K562 (cell line): Measurements from ENCODE around the gene ABCA7. TPM values are rescaled to one million over a fixed set of nuclear protein-coding genes. Genes with fewer than 3 reads are reported as not detected.

Experiments
- ATAC-seq: fragments of 200-7000 bp; cut with Tn5 transposase; 3 replicates; pipeline ENCODE4 v1.9.1; 2020; ENCODE audit warnings: moderate library complexity
- BruUV-seq: library from RNA; stranded (reverse); fragments of 400-500 nt; replicated peaks from 2 replicates; lab custom pipeline; 2021; lab: Mats Ljungman, UMichigan
- CTCF ChIA-PET: fragments of 300-600 bp; formaldehyde crosslinking; extraction: SDS; loops from one replicate; lab custom pipeline; 2021; ENCODE audit warnings: low intra/inter-chr PET ratio; lab: Yijun Ruan, JAX
- POLR2A ChIA-PET: fragments of 300-600, 350-650 bp; sonication (Branson Sonifier 250); formaldehyde crosslinking; extraction: SDS; loops from one replicate; lab custom pipeline; 2021; ENCODE audit warnings: antibody characterized with exemption, inconsistent platforms; lab: Yijun Ruan, JAX
- DNase-seq, 4 experiments: peaks; one replicate each; pipeline versions ENCODE4 v3.0.0 to v3.0.0-alpha.2; 2011 to 2018; ENCODE audit warnings: low spot score in 3 of 4, mixed read lengths in 3 of 4; ENCODE audit errors: extremely low read depth in 1 of 4
- FAIRE-seq: peaks from 2 replicates; lab custom pipeline; 2011; peaks lifted over from hg19 to GRCh38; lab: Jason Lieb, UNC
- H2AFZ ChIP-seq: 2 replicates; pipeline ENCODE4 v1.6.0; 2011; ENCODE audit warnings: low read depth, low read length, control low read depth, inconsistent platforms
- H3K27ac ChIP-seq: fragments of 200-600 bp; 3 replicates; pipeline ENCODE4 v1.8.0; 2011; ENCODE audit warnings: low read depth, mild to moderate bottlenecking, control low read depth, inconsistent platforms, low read length, moderate library complexity, mixed read lengths; ENCODE audit errors: extremely low read depth
- H3K27me3 ChIP-seq, 2 experiments: fragments of 300-600 bp in 1 of 2; 2 replicates in 1 of 2; 3 replicates in 1 of 2; pipeline versions ENCODE4 v1.6.0 to v1.8.0; 2011; ENCODE audit warnings: inconsistent platforms in 2 of 2, low read length in 2 of 2, mild to moderate bottlenecking in 1 of 2, mixed read lengths in 1 of 2, moderate library complexity in 1 of 2; ENCODE audit not compliant: control insufficient read depth in 2 of 2, insufficient read depth in 2 of 2
- H3K36me3 ChIP-seq: fragments of 300-600 bp; 3 replicates; pipeline ENCODE4 v1.8.0; 2011; ENCODE audit warnings: mild to moderate bottlenecking, low read length, inconsistent platforms; ENCODE audit not compliant: control insufficient read depth, insufficient read depth
- H3K4me1 ChIP-seq, 2 experiments: fragments of 200-600 bp in 1 of 2; replicated peaks in 1 of 2; 2 replicates in 1 of 2; 3 replicates in 1 of 2; pipeline versions ENCODE4 v1.5.1 to v1.8.0; 2011; ENCODE audit warnings: inconsistent platforms in 2 of 2, low read length in 2 of 2, mild to moderate bottlenecking in 1 of 2, mixed read lengths in 1 of 2, moderate library complexity in 1 of 2; ENCODE audit not compliant: control insufficient read depth in 2 of 2, insufficient read depth in 2 of 2
- H3K4me2 ChIP-seq: 2 replicates; pipeline ENCODE4 v1.6.1; 2011; ENCODE audit warnings: low read length, control low read depth, inconsistent platforms, mixed read lengths; ENCODE audit not compliant: insufficient read depth
- H3K4me3 ChIP-seq: fragments of 200-600 bp; sonication (generic), shearing (Covaris generic); 2 replicates; pipeline ENCODE4 v1.5.1; 2016; ENCODE audit warnings: control low read depth, inconsistent platforms
- H3K79me2 ChIP-seq: fragments of 200-600 bp; 3 replicates; pipeline ENCODE4 v1.8.0; 2011; ENCODE audit warnings: low read length, inconsistent platforms; ENCODE audit not compliant: control insufficient read depth, insufficient read depth
- H3K9ac ChIP-seq, 2 experiments: 2 replicates each; pipeline versions ENCODE4 v1.6.0 to v1.6.1; 2011; ENCODE audit warnings: low read depth in 2 of 2, low read length in 2 of 2, control low read depth in 1 of 2, inconsistent platforms in 1 of 2, mild to moderate bottlenecking in 1 of 2, mixed read lengths in 1 of 2; ENCODE audit not compliant: insufficient read depth in 1 of 2
- H3K9me1 ChIP-seq: one replicate; pipeline ENCODE4 v1.6.0; 2011; ENCODE audit warnings: inconsistent platforms, mild to moderate bottlenecking, low read length, moderate library complexity; ENCODE audit not compliant: control insufficient read depth, insufficient read depth
- H3K9me3 ChIP-seq: replicated peaks from 2 replicates; pipeline ENCODE4 v1.5.1; 2011; ENCODE audit warnings: low read depth, low read length, inconsistent platforms; ENCODE audit not compliant: control insufficient read depth, insufficient read depth
- H4K20me1 ChIP-seq: replicated peaks from 2 replicates; pipeline ENCODE4 v1.6.1; 2011; ENCODE audit warnings: low read length, inconsistent platforms, mixed read lengths; ENCODE audit not compliant: control insufficient read depth, insufficient read depth
- AFF4 ChIP-seq: sonication (generic); formaldehyde crosslinking; IDR thresholded peaks from 2 replicates; pipeline ENCODE4 v1.8.0; 2023; ENCODE audit warnings: mild to moderate bottlenecking, missing genetic modification reagents
- E2F6 ChIP-seq, 2 experiments: IDR thresholded peaks; 2 replicates each; pipeline ENCODE4 v1.6.1; 2011; ENCODE audit warnings: borderline replicate concordance in 1 of 2, control low read depth in 1 of 2, low read depth in 1 of 2, low read length in 1 of 2, mild to moderate bottlenecking in 1 of 2, mixed read lengths in 1 of 2, moderate library complexity in 1 of 2; ENCODE audit not compliant: insufficient read depth in 1 of 2, insufficient read length in 1 of 2, poor library complexity in 1 of 2, severe bottlenecking in 1 of 2; ENCODE audit errors: extremely low read depth in 1 of 2
- FOXM1 ChIP-seq, 2 experiments: fragments of 450-650 bp in 1 of 2; sonication (generic) in 1 of 2; formaldehyde crosslinking in 1 of 2; IDR thresholded peaks; 2 replicates each; pipeline versions ENCODE4 v1.6.1 to v1.9.0; 2017 to 2022; ENCODE audit warnings: low read depth in 2 of 2, mild to moderate bottlenecking in 2 of 2, missing genetic modification reagents in 1 of 2, moderate library complexity in 1 of 2
- HES1 ChIP-seq: fragments of 450-650 bp; IDR thresholded peaks from 2 replicates; pipeline ENCODE4 v1.6.1; 2016; ENCODE audit warnings: low read depth, mild to moderate bottlenecking, moderate library complexity
- HMG20B ChIP-seq: fragments of 250-450 bp; sonication (Bioruptor Pico); IDR thresholded peaks from 2 replicates; pipeline ENCODE4 v1.5.0; 2021; ENCODE audit warnings: mild to moderate bottlenecking
- NFIC ChIP-seq: fragments of 450-650 bp; IDR thresholded peaks from 2 replicates; pipeline ENCODE4 v1.6.1; 2017; ENCODE audit warnings: mild to moderate bottlenecking, inconsistent platforms
- PML ChIP-seq: IDR thresholded peaks from 2 replicates; pipeline ENCODE4 v1.6.1; 2012; ENCODE audit warnings: low read length, inconsistent platforms
- RBFOX2 ChIP-seq: fragments of 200-400 bp; formaldehyde crosslinking; IDR thresholded peaks from 2 replicates; pipeline ENCODE4 v1.6.1; 2017; ENCODE audit warnings: low read depth, mild to moderate bottlenecking, low read length, moderate library complexity
- SMAD1 ChIP-seq: fragments of 150-350 bp; IDR thresholded peaks from 2 replicates; pipeline ENCODE4 v1.6.1; 2014; ENCODE audit warnings: low read length, low read depth; ENCODE audit not compliant: partially characterized antibody
- XRCC5 ChIP-seq: fragments of 200-400 bp; formaldehyde crosslinking; IDR thresholded peaks from 2 replicates; pipeline ENCODE4 v1.6.1; 2017; ENCODE audit warnings: low read depth, mild to moderate bottlenecking, low read length
- ZNF23 ChIP-seq: fragments of 250-450 bp; sonication (Bioruptor Pico); IDR thresholded peaks from 2 replicates; pipeline ENCODE4 v1.4.0; 2020; ENCODE audit warnings: mild to moderate bottlenecking
- WGBS: fragments of 100-300 bp; shearing (Covaris generic); methylation state at CpG from one replicate; pipeline ENCODE4 v1.1.6; 2016; ENCODE audit warnings: low coverage, mixed read lengths; ENCODE audit not compliant: insufficient coverage; ENCODE audit errors: missing lambda C conversion rate; 5-methylcytosine and 5-hydroxymethylcytosine counted together
- in situ Hi-C: fragments of 300-500 bp; cut with MboI; formaldehyde crosslinking; loops from 4 replicates; pipeline ENCODE4 v1.15.0; 2018; ENCODE audit warnings: inconsistent platforms, mixed read lengths
- intact Hi-C: fragments of 100-400 bp; cut with micrococcal nuclease; formaldehyde crosslinking; loops from 2 replicates; pipeline ENCODE4 v1.14.2; 2022
- polyA plus RNA-seq, 8 experiments: library from polyadenylated mRNA; depleted of rRNA in 4 of 8; stranded (reverse) in 5 of 8; unstranded in 3 of 8; fragments of >200 nt; fragmentation: Nextera tagmentation in 2 of 8; fragmentation: Illumina TruSeq in 1 of 8; extraction: Ambion mirVana in 2 of 8; extraction: Trizol in 1 of 8; gene quantifications; 2 replicates each; pipeline versions ENCODE4 v1.2.1 to v1.2.3, GENCODE V29; 2011 to 2014; ENCODE audit warnings: inconsistent platforms in 1 of 8, missing spikeins in 1 of 8
- total RNA-seq, 7 experiments: library from RNA; depleted of rRNA in 6 of 7; stranded (reverse); fragments of >200 nt in 6 of 7; fragmentation: Illumina TruSeq in 2 of 7; extraction: Trizol in 2 of 7; gene quantifications; 2 replicates each; pipeline versions ENCODE4 v1.2.1 to v1.2.3, GENCODE V29; 2011 to 2021; ENCODE audit warnings: low replicate concordance in 1 of 7

Gene ABCA7
- total and polyA plus RNA-seq, 9 of the 15 experiments (the other 6 are each of a cell fraction or from before 2014, with no cell fraction given) = 2.3 to 96.1 (median 31.2) TPM

GRCh38 chr19:1042689-1043511, 3.0 kb downstream of the ABCA7 start:
- H3K4me1 ChIP-seq = peaks cover 34 to 84% of the 10 kb centered on the region in 2 experiments
- peak overlapping the region; percentile 55 for H3K4me3 ChIP-seq
- H3K9ac ChIP-seq = peak overlapping the region; percentile 64 to 91
- POLR2A ChIA-PET = interaction anchor here (0.6 to 11.0 kb wide), 5 partner anchors 13 to 476 kb away, joined by 3 to 176 read pairs (median 8); partner anchors contain the start of genes CNN2 and RNU6-2
- ATAC-seq = no peak
- peak in 1 of 4 experiments; percentile 48 for DNase-seq
- CTCF ChIA-PET = no interaction called here
- H3K9me3 ChIP-seq = no peaks in the 10 kb centered on the region
- no peaks in the 10 kb centered on the region for H3K27me3 ChIP-seq
- H4K20me1 ChIP-seq = no peaks in the 10 kb centered on the region
- intact Hi-C loops = loop anchor here (1.0 to 5.0 kb wide), 3 partner anchors 15 to 59 kb away; partner anchors contain the start of gene GPX4
- H3K9me1 ChIP-seq = no peaks in the 10 kb centered on the region
- no peak overlapping the region for H2AFZ ChIP-seq
- H3K4me2 ChIP-seq = peak overlapping the region; percentile 92
- peaks cover 46% of the 10 kb centered on the region for H3K79me2 ChIP-seq
- BruUV-seq = TSS peak; percentile 16
- in situ Hi-C loops = no loop called here
- peak overlapping the region; percentile 72 for H3K27ac ChIP-seq
- peaks cover 48% of the 10 kb centered on the region; the same call in 2 of the 3 replicates for H3K36me3 ChIP-seq
- FAIRE-seq = no peak
- 73% methylated on average over 16 of the region's 23 CpGs for WGBS
- TF ChIP-seq NFIC (peak; percentile 100), HMG20B (CRISPR knock-in tag) (no peak), HES1 (no peak), AFF4 (CRISPR knock-in tag) (0 out of 2 replicates have a peak, but pooled peaks have one; percentile 0), ZNF23 (CRISPR knock-in tag) (no peak), PML (no peak), XRCC5 (0 out of 2 replicates have a peak, but pooled peaks have one; percentile 8), RBFOX2 (0 out of 2 replicates have a peak, but pooled peaks have one; percentile 1), FOXM1 (IDR thresholded peaks at IDR 0.05; ENCODE audit: low read depth) (no peak), FOXM1 (CRISPR knock-in tag; IDR thresholded peaks at IDR 0.05; ENCODE audit: low read depth) (no peak), SMAD1 (peak; percentile 81), E2F6 (IDR thresholded peaks at IDR 0.05; ENCODE audit: borderline replicate concordance in 1 of 2, extremely low read depth in 1 of 2, insufficient read depth in 1 of 2, insufficient read length in 1 of 2, low read depth in 1 of 2, low read length in 1 of 2, poor library complexity in 1 of 2, severe bottlenecking in 1 of 2) (peak in 1 of 2 experiments; percentile 19)
